NCI-H1417 (cell line): ENCODE results near the gene AHDC1.
A peak's percentile ranks its signal among the peaks of the same experiment; 100 is the strongest.

Source experiments
- DNase-seq, 3 experiments: peaks; one replicate each; lab custom pipeline; 2025; lab: John Stamatoyannopoulos, UW

Gene AHDC1

GRCh38 chr1:27536010-27536757, 67.8 kb downstream of the AHDC1 start:
- DNase-seq, result no peak

- no peak for DNase-seq
These were observed 68.6 kb downstream of the AHDC1 start for GRCh38 chr1:27535386-27535785.

- DNase-seq, result no peak
These were observed 71.8 kb downstream of the AHDC1 start for GRCh38 chr1:27531959-27532685.

DNA sequence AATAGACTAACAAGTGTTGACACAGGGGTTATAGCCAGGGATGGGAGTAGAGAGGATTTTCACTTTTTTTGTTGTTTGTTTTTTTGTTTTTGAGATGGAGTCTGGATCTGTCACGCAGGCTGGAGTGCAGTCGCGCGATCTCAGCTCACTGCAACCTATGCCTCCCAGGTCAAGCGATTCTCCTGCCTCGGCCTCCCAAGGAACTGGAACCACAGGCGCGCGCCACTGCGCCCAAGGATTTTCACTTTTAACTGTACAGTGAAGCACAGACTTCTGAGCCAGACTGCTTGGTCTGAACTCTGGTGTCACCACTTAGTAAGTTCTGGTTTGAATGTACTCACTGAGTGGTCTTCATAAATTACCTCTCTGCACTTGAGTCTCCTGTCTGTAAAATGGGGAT, 73.8 kb downstream of the AHDC1 start:
- DNase-seq, result no peak

DNA sequence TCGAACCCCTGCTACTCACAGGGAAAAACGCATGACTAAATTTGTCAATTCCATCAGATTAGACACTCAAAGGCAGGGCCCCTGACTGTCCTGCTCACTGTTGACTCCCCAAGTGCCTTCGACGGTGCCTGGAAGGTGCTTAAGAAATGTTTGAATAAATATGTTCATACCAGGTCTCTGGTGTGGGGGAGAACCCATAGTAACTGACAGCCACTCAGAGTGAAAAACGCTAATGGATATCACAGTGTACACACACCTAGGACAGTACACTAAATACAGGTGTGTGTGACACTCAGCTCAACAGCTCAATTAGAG, 74.3 kb downstream of the AHDC1 start:
- DNase-seq, result peak; percentile 25 to 68 (median 34)

GRCh38 chr1:27528818-27529703, 74.9 kb downstream of the AHDC1 start:
- DNase-seq, result peak; percentile 70 to 93 (median 90)

DNA sequence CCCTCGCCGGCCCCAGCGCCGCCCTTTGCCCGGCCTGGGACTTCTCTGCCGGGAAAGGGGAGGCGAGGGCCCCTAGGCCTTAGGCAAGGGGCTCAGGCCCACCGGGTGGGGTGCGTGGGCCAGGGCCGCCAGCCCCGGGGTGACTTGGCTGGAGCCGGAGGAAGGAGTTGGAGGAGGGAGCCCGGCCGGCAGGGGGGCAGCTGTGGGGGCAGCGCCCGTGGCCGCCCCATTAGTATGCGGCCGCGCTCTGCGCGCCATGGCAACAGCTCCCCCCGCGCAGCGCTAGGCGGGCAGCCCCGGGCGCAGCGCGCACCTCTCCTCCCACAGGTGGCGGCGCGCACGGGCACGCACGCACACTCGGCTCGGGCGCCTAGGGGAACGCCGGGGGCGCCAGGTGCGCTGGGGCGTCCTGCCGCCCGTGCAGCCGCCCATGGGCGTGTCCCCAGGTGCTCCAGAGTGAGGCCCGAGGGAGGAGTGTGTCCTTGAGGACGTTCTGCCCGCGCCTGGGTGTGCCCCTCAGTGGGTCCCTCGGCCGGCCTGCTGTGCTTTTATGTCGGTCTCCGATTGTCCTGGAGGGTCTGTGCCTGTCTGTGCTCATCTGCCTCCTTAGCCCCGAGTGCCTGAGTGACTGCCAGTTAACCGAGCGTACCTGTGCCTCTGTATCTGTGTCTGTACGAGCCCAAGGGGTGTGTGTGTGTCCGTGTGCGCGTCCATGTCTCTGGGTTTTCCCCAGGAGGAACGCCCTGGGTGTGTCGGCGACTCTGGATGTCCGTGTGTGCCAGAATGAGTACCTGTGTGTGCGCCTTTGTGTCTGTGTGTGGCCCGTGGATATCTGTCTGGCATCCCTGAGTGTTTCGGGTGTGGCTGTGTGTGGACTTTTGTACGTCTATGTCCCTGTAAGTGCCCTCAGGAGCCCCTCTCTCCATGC, 75.8 kb downstream of the AHDC1 start:
- peak; percentile 97 for DNase-seq

- DNase-seq, result peak; percentile 94 to 99 (median 99)
These were observed 76.6 kb downstream of the AHDC1 start for GRCh38 chr1:27527223-27527889.

- peak in 2 of 3 experiments; percentile 59 to 84 for DNase-seq
These were observed 77.2 kb downstream of the AHDC1 start for GRCh38 chr1:27526569-27527222.

DNA sequence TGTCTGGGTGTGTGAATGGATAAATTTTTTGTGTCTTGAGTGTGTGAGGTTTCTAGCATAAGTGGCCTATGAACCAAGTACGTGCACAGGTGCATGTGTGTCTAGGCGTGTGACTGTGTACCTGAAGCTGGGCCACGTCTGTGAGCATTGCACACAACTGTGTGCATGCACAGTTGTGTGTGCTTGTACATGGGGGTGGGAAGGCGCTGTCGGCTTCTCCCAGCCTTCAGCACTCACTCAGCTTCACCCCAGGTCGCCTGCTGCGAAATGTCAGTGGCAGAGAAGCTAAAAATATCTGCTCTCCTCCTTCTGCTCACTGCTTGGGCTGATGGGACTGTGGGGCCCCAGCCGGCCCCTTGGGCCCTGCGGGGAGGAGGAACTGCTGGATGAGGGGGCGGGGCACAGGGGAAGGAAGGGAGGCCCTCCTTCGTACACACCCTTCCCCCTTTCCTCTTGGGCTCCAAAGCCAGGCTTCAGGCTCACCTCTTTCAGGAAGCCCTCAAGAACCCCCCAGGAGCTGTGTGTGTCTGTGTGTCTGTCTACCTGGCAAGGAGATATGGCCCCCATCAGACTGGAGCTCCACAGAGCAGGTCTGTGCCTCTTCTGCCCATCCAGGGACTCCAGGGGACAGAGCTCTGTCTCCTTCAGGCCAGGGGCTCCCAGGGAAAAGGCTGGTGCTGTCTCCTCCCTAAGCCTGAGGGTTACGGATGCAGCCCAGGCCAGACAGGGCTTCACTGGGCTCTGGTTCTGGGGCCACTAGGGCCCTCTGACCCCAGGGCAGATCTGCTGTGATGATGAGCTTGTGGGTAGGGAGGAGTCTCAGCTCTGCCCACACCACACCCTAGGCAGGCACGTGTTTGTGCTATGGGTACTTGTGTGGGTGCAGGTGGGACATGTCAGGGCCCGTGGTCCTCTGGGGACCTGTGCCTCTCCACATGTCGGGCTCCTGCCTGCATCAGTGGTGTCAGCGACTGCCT, 78.4 kb downstream of the AHDC1 start:
- peak; percentile 85 to 91 (median 91) for DNase-seq

DNA sequence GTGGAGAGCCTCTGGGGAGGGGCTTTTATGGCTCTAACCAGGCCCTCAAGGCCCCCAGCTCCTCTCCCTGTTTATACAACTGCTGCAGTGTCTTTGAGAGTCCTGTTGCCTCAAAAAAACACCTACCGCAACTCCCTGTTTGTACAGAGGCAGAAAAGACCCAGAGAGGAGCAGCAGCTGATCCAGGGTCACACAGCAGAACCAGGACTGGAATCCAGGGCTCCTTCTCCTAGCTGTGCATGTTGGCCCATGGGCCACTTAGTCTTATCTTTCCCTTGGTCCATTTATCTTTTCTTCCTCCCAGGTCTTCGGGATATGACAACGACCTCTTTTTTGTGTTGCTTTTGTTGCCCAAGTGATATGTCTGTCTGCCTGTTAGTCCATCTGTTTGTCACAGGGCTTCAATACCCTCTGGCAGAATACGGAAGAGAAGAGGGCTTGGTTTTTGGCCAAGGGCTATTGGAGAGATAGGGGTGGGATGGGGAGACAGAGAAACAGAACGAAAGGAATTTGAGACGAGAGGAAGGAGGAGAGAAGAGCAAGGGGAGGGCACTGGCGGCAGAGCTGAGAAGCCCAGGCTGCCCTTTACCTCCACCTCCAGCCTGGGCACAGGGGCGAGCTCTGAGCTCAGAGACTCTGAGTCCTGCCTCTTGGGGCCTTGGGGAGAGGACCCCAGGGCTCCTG, 80.5 kb downstream of the AHDC1 start:
- DNase-seq, result no peak

DNA sequence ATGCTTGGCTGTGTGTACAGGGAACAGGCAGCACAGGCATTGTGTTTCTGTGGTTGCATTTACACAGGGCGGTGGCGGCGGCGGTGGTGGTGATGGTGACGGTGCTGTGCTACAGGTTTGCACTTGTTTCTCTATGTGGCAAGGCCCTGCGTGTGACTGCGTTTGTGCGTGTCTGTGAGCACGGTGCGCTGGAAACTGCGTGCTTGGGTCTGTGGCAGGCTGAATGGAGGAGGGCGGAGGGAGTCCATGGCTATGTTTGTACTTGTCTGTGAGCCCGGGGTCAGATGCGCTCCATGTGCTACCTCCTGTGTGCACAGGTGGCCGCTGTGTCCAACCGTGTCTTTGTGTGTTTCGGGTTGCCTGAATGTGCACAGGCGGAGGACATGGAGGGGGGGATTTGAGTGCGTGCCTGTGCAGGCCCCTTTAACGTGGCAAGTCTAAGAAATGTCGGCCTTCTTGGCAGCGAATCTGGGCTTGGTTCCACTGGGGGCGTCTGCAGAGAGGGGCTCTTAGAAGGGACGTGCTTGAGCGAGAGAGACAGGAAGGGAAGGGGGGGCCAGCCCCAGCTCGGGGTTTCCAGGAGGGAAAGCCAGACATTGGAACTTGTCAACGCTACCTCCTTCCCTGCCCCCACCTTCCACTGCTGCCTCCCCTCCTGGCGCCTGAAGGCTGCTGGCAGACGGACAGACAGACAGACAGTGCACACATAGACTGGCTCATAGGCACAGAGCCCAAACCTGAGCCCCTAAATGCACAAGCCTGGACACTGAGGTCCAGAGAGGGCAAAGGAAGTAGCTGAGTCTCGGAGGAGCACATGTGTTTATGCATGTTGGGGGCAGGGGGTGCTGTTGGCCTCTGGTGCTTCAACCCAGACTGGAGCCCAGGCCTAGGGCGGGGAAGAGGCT, 81.3 kb downstream of the AHDC1 start:
- peak; percentile 71 to 93 (median 90) for DNase-seq

DNA sequence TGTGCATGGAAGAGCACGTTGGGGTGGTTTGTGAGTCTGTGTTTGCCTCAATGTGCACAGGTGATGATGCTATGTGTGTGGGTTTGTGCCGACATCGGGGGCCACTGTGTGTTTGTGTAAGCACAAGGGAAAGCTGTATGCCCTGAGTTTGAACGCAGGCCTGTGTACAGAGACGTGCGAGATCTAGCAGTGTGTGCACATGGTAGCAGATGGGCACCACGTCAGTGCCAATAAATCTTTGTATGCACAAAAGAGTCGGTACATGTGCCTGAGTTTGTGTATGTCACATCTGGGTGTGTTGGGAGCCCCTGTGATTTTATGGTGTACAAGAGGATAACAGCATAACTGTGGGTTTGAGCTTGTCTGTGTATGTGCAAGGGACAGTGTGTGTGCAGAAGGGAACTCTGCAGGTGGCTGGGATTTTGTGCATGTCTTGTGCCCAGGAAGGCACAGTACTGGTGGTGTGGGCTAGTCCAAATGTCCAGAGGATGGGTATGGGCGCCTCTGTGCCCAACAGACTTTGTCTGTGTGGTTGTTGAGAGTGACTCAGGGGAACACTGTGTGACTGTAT, 82.0 kb downstream of the AHDC1 start:
- DNase-seq, result peak in 1 of 3 experiments; percentile 35

DNA sequence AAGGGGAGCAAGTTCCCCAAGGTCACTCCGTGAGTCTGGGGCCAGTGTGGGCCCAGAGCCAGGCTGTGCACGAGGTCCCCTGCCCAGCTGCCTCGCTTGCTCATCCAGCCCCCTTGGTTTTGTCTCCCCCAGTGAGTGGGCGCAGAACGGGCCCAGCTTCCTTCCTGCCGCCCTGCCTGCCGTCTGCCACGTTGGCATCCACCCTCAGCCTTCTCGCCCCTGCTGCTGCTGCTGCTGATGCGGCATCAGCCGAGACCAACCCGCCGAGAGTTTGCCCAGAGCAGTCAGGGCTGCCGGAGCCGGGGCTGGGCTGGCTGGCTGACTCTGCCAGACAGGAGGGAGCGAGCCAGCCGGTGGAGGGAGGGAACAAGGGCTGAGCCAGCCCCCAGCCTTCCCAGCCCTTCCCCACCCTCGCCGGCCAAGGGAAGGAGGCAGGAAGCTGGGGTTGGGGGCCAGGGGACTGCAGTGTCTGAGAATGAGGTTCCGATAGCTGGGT, 82.6 kb downstream of the AHDC1 start:
- no peak for DNase-seq

- DNase-seq, result peak in 1 of 3 experiments; percentile 19
These were observed 83.3 kb downstream of the AHDC1 start for GRCh38 chr1:27520651-27521050.

DNA sequence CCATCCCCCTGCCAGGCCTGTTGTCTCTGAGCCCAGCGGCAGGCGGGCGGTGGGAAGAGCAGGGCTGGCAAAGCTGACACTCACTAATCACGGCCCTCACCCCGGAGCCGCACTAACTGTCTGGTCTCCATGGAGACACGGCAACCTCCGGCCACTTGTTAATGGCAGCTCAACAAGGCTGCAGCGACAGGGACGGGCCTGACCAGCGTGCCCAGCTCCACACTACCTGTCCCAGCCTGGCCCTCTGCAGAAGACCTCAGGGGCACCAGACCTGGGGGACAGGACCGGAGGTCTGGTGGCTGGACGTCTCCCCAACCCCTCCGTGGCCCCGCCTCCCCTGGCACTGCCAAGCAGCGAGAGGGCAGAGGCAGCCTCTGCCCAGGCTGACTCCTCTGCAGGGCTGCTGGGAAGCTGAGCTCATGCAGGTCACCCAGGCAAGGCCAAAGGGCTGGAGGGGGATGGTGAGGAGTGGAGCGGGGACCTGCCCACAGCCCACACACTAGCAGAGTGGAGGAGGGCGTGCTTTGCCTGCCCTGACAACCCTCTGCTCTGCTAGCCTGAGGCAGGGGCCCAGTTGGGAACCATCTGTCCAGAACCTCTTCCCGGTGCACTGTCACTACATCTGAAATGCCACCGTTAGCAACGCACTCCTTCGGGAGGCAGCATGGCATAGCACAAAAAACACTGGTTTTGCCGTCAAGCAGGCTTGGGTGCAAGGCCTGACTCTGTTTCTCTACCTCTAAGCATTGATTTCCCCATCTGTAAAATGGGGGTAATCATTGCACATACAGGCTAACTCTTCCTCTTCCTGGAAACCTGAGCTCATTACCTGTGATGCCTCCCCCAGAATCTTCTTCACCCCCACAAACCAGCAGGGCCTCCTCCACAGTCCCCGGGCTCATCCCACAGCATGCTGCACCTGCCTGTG, 84.3 kb downstream of the AHDC1 start:
- DNase-seq, result peak; percentile 57 to 94 (median 90)
